C4-2B (cell line): Measurements from ENCODE around the gene ZNF532.

Experiments
- H3K27ac ChIP-seq: fragments of 450-650 bp; 2 replicates; pipeline ENCODE4 v1.5.1; 2017
- ZFX ChIP-seq: fragments of 450-650 bp; IDR thresholded peaks from 2 replicates; pipeline ENCODE4 v1.6.1; 2017
- TF ChIP-seq, protein P1 (sequence below): fragments of 450-650 bp; conservative IDR thresholded peaks from 2 replicates; pipeline ENCODE4 v1.5.1; 2017; ENCODE audit warnings: mild to moderate bottlenecking

Gene ZNF532

DNA sequence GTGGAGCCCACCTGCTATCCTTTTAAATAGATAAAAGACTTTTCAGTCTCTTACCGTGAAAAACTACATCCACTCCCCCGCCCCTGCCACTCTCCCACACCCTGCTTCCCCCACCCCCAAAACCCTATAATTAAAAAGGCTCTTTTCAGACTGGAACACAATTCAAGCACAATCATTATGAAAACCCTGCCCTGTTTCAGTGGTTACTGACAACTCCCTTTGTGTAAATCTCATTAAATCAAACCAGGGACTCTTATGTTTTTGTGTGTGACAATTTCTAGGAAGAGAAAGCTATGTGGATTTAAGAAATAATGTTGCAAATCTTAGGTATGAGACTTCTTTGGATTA is 21.0 kb upstream of the ZNF532 start:
- no peak overlapping the region for H3K27ac ChIP-seq
- TF ChIP-seq ZFX = no peak
- TF ChIP-seq, protein P1, sequence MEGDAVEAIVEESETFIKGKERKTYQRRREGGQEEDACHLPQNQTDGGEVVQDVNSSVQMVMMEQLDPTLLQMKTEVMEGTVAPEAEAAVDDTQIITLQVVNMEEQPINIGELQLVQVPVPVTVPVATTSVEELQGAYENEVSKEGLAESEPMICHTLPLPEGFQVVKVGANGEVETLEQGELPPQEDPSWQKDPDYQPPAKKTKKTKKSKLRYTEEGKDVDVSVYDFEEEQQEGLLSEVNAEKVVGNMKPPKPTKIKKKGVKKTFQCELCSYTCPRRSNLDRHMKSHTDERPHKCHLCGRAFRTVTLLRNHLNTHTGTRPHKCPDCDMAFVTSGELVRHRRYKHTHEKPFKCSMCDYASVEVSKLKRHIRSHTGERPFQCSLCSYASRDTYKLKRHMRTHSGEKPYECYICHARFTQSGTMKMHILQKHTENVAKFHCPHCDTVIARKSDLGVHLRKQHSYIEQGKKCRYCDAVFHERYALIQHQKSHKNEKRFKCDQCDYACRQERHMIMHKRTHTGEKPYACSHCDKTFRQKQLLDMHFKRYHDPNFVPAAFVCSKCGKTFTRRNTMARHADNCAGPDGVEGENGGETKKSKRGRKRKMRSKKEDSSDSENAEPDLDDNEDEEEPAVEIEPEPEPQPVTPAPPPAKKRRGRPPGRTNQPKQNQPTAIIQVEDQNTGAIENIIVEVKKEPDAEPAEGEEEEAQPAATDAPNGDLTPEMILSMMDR = no peak

DNA sequence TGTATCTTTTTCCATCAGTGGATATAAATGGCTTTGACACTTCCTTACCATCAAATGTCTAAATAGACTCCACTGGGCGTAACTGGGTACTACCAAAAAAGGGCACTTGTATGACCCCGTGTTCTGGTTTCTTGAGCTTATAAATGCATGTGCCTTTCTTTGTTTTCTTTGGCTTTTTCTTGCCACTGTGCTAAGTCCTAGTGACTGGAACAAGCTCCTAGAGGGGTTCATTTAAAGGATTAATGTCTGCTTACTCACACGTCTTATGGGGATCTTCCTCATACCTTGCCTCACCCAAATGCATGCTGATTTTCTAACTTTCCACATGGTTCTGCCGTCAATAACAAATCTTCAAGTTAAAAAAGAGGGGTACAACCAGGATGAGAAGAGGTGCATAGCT is 19.8 kb upstream of the ZNF532 start:
- TF ChIP-seq ZFX = no peak
- TF ChIP-seq, protein P1 = no peak
- no peak overlapping the region for H3K27ac ChIP-seq

DNA sequence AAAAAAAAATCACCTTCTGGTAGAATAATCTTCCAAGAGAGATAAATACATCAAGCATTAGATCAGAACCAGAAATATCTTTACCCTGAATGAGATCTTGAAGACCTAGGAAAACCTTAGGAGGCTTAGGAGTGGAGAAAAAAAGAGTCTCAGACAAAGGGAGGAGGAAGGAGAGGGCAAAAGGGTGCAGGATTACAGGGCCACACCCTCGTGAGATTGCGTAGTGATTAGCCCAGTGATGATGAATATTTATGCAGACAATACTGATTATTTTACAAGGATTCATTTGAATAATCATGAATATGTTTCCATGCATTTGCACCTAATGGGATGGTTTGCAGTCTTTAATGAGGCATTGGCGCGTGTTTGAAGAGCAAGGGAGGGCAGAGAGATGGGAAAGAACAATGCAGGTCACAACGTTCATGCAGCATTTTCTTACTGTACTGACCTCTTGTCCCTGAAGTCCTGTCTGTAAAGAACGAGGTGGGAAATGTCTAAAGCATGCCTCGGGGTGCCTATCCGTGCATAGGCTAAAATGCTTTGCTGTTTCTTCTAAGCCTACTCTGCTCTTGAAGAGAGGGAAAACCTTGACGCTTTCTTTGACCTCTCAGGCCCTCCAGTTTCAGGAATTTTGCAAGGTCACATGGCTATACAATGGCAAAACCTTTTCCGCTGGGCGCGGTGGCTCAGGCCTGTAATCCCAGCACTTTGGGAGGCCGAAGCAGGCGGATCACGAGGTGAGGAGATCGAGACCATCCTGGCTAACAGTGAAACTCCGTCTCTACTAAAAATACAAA is 18.6 kb upstream of the ZNF532 start:
- TF ChIP-seq, protein P1 = no peak
- no peak for TF ChIP-seq ZFX
- no peak overlapping the region for H3K27ac ChIP-seq

DNA sequence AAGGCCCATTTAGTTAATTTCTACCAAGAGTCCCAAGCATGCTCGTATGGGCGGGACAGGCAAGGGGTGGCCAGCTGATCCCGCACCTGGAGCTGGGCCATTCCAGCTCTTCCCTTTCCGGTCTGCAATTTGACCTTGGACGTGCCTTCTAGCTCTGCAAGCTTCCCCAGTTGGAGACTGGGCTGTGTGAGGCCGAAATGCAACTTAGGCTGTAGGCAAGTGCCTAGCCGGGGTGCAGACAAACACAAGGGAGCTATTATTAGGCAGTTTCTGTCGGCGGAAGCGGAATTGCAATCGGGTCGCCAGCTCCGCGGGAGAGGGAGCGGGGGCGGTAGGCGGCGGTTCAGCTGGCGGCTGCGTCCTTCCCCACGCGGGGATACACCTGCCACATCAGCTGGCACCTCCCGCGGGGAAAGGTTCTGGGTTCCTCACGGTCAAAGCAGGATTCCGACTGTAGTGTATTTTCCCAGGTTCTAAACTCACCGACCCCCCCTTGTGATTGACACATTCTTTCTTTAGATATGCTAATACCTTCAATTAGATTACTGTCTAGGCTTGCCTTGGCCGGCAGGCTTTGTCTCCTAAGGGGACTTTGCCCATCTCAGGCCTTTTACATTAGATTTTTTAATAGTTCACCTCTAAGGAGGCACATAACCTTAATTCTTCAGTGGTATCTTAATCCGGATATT is 17.1 kb upstream of the ZNF532 start:
- H3K27ac ChIP-seq = no peak overlapping the region
- TF ChIP-seq, protein P1 = no peak
- TF ChIP-seq ZFX = no peak

DNA sequence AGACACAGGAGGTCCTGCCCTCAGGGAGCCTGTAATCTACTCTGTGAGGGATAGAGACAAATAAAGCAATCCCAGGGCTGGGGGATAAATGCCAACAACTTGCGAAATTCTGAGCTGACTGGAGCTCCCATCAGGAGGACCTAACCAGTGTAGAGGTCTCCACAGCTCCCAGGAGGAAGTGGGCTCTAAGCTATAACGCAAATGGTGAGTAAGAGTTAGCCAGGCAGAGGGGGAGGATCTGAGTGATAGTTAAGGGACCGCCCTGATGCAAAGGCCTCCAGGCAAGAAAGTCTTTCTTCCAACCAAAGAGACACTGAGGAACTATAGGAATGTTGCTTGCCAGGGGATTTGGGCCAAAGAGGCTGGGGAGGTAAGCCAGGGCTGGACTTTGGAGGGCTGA is 16.0 kb upstream of the ZNF532 start:
- TF ChIP-seq ZFX = no peak
- TF ChIP-seq, protein P1 = no peak
- H3K27ac ChIP-seq = no peak overlapping the region

DNA sequence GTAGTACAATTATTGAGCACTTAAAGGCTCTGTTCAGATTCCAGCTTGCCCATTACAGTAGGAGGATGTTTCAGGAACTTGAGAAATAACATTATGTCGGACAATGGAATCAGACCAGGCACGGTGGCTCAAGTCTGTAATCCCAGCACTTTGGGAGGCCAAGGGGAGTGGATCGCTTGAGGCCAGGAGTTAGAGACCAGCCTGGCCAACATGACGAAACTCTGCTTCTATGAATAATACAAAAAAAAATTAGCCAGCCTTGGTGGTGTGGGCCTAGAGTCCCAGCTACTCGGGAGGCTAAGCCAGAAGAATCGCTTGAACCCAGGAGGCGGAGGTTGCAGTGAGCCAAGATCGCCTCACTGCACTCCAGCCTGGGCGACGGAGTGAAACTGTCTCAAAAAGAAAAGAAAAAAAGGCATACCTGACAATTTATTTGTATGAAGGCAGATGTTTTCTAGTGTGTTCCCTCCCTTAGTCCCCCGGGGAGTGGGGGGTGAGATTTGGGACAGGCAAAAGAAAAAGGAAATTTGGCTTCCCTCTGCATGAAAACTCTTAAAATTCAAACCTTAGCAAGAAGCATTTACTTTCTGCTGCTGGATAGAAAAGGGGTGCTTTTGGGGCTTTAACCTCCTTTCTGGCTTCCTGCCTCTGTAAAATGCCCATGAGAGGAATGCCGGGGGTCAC is 13.7 kb upstream of the ZNF532 start:
- no peak overlapping the region for H3K27ac ChIP-seq
- TF ChIP-seq ZFX = no peak
- TF ChIP-seq, protein P1 = no peak

DNA sequence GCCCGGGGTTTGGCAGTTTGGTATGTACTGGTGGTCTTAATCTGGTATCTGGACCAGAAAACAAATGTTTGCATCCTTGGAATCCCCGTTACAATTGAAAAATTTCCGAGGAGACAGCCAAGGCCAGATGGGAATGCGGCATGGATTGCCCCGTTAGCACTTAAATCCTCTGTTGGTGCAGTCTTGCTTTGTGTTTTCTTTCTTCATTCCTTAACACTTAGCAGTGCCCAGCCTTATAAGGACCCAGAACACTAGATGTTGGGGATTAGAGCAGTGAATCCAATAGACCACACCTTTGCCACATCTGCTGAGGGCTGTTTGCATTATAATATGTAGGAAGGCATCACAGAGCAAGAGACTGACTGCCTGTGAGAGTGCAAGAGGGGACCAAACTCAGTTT is 12.8 kb upstream of the ZNF532 start:
- no peak overlapping the region for H3K27ac ChIP-seq
- TF ChIP-seq, protein P1 = no peak
- no peak for TF ChIP-seq ZFX
